HepG2 (cell line): ENCODE measurements around the gene BCAS4. TPM values are rescaled to one million over a fixed set of nuclear protein-coding genes. Genes with fewer than 3 reads are reported as not detected.

Experiments used
- ATAC-seq: fragments of 200-7000 bp; cut with Tn5 transposase; 3 replicates; pipeline ENCODE4 v1.9.1; 2020; ENCODE audit warnings: mild to moderate bottlenecking, moderate library complexity
- BruUV-seq: library from RNA; stranded (reverse); fragments of 400-500 nt; replicated peaks from 2 replicates; lab custom pipeline; 2021; lab: Mats Ljungman, UMichigan
- CTCF ChIA-PET: fragments of 300-600 bp; formaldehyde crosslinking; extraction: SDS; loops from one replicate; lab custom pipeline; 2021; ENCODE audit warnings: low total read pairs, inconsistent platforms, low intra/inter-chr PET ratio; lab: Yijun Ruan, JAX
- POLR2A ChIA-PET: fragments of 350-600 bp; sonication (Branson Sonifier 250); formaldehyde crosslinking; loops from one replicate; lab custom pipeline; 2020; ENCODE audit warnings: antibody characterized with exemption, inconsistent platforms; lab: Yijun Ruan, JAX
- DNase-seq: peaks from one replicate; pipeline ENCODE4 v3.0.0-alpha.2; 2015; ENCODE audit warnings: low spot score
- FAIRE-seq: peaks from 3 replicates; lab custom pipeline; 2011; peaks lifted over from hg19 to GRCh38; lab: Jason Lieb, UNC
- H2AFZ ChIP-seq: one replicate; pipeline ENCODE4 v1.6.1; 2011; ENCODE audit warnings: low read length, inconsistent platforms
- H3K27ac ChIP-seq: fragments of 300-600 bp; 3 replicates; pipeline ENCODE4 v1.8.0; 2011; ENCODE audit warnings: mixed run types, mild to moderate bottlenecking, mixed read lengths, low read length, inconsistent platforms; ENCODE audit not compliant: insufficient read depth; ENCODE audit errors: extremely low read length
- H3K27me3 ChIP-seq, 2 experiments: fragments of 200-600 bp in 1 of 2; 2 replicates in 1 of 2; 3 replicates in 1 of 2; pipeline versions ENCODE4 v1.6.0 to v1.8.0; 2011; ENCODE audit warnings: low read length in 2 of 2, mild to moderate bottlenecking in 2 of 2, moderate library complexity in 2 of 2, inconsistent platforms in 1 of 2; ENCODE audit not compliant: insufficient read depth in 2 of 2, control insufficient read depth in 1 of 2
- H3K36me3 ChIP-seq, 2 experiments: fragments of 200-600 bp in 1 of 2; replicated peaks in 1 of 2; 2 replicates in 1 of 2; 3 replicates in 1 of 2; pipeline versions ENCODE4 v1.5.1 to v1.8.0; 2011; ENCODE audit warnings: low read length in 2 of 2, inconsistent platforms in 1 of 2; ENCODE audit not compliant: insufficient read depth in 2 of 2, control insufficient read depth in 1 of 2
- H3K4me1 ChIP-seq: 2 replicates; pipeline ENCODE4 v1.5.1; 2012; ENCODE audit warnings: low read length, inconsistent platforms; ENCODE audit not compliant: insufficient read depth
- H3K4me2 ChIP-seq: 2 replicates; pipeline ENCODE4 v1.6.0; 2011; ENCODE audit warnings: low read depth, low read length, inconsistent platforms
- H3K4me3 ChIP-seq, 3 experiments: fragments of 200-600 bp in 1 of 3; sonication (generic), shearing (Covaris generic) in 1 of 3; replicated peaks in 1 of 3; 2 replicates each; pipeline ENCODE4 v1.5.1; 2011 to 2016; ENCODE audit warnings: low read length in 3 of 3, inconsistent platforms in 2 of 3, low read depth in 2 of 3, mild to moderate bottlenecking in 2 of 3, control low read depth in 1 of 3, mixed read lengths in 1 of 3; ENCODE audit not compliant: insufficient read depth in 1 of 3
- H3K79me2 ChIP-seq: one replicate; pipeline ENCODE4 v1.6.1; 2011; ENCODE audit warnings: low read length, inconsistent platforms; ENCODE audit not compliant: insufficient read depth
- H3K9ac ChIP-seq: 2 replicates; pipeline ENCODE4 v1.6.0; 2011; ENCODE audit warnings: mild to moderate bottlenecking, low read depth, low read length, inconsistent platforms; ENCODE audit not compliant: insufficient read depth
- H3K9me3 ChIP-seq: 2 replicates; pipeline ENCODE4 v1.5.1; 2012; ENCODE audit warnings: mild to moderate bottlenecking, low read length
- H4K20me1 ChIP-seq: 2 replicates; pipeline ENCODE4 v1.6.0; 2011; ENCODE audit warnings: inconsistent platforms, mild to moderate bottlenecking, low read length, moderate library complexity; ENCODE audit not compliant: insufficient read depth
- ATF3 ChIP-seq: sonication (generic); formaldehyde crosslinking; IDR thresholded peaks from 2 replicates; pipeline ENCODE4 v1.4.0; 2020; ENCODE audit warnings: missing genetic modification reagents
- ELF1 ChIP-seq: sonication (generic); formaldehyde crosslinking; IDR thresholded peaks from 2 replicates; pipeline ENCODE4 v1.4.0; 2020; ENCODE audit warnings: missing genetic modification reagents
- HNRNPL ChIP-seq: fragments of 200-400 bp; formaldehyde crosslinking; IDR thresholded peaks from 2 replicates; pipeline ENCODE4 v1.6.1; 2017; ENCODE audit warnings: mild to moderate bottlenecking, low read depth, low read length
- IKZF4 ChIP-seq: sonication (generic); formaldehyde crosslinking; IDR thresholded peaks from 2 replicates; pipeline ENCODE4 v1.5.1; 2020; ENCODE audit warnings: borderline replicate concordance, mild to moderate bottlenecking, low read depth, missing genetic modification reagents; ENCODE audit errors: not compliant biosample characterization
- TCF7 ChIP-seq: sonication (generic); IDR thresholded peaks from 2 replicates; pipeline ENCODE4 v1.6.1; 2016; ENCODE audit warnings: antibody characterized with exemption, low read depth
- UBTF ChIP-seq: sonication (generic); formaldehyde crosslinking; IDR thresholded peaks from 2 replicates; pipeline ENCODE4 v1.4.0; 2020; ENCODE audit warnings: mild to moderate bottlenecking, missing genetic modification reagents
- ZBTB8A ChIP-seq: sonication (generic); formaldehyde crosslinking; IDR thresholded peaks from 2 replicates; pipeline ENCODE4 v1.4.0; 2020; ENCODE audit warnings: mild to moderate bottlenecking, low read depth, missing genetic modification reagents, borderline replicate concordance
- ZKSCAN1 ChIP-seq: fragments of 150-350 bp; IDR thresholded peaks from 2 replicates; pipeline ENCODE4 v1.6.1; 2014; ENCODE audit warnings: low read length
- ZNF512 ChIP-seq: sonication (generic); formaldehyde crosslinking; IDR thresholded peaks from 2 replicates; pipeline ENCODE4 v1.4.0; 2020; ENCODE audit warnings: mild to moderate bottlenecking, missing genetic modification reagents
- ZNF589 ChIP-seq: sonication (generic); formaldehyde crosslinking; conservative IDR thresholded peaks from 2 replicates; pipeline ENCODE4 v1.8.0; 2022; ENCODE audit warnings: mild to moderate bottlenecking, moderate library complexity, missing genetic modification reagents
- ZNF605 ChIP-seq: sonication (generic); formaldehyde crosslinking; IDR thresholded peaks from 2 replicates; pipeline ENCODE4 v1.8.0; 2022; ENCODE audit warnings: mild to moderate bottlenecking, missing genetic modification reagents
- WGBS: methylation state at CpG from one replicate; pipeline ENCODE4 v1.1.6; 2017; ENCODE audit warnings: low lambda C conversion rate; 5-methylcytosine and 5-hydroxymethylcytosine counted together
- in situ Hi-C: cut with HindIII; loops from 2 replicates; pipeline ENCODE4 v1.10.0; 2017; ENCODE audit warnings: low pct_unique_long_range_greater_than_20kb; ENCODE audit not compliant: extremely low pct_ligation_motif_present
- intact Hi-C: fragments of 100-400 bp; cut with micrococcal nuclease; formaldehyde crosslinking; loops from one replicate; pipeline ENCODE4 v1.10.0; 2022; ENCODE audit not compliant: unreplicated experiment
- polyA plus RNA-seq, 8 experiments: library from polyadenylated mRNA; depleted of rRNA in 3 of 8; stranded (reverse) in 7 of 8; unstranded in 1 of 8; fragments of >200 nt; fragmentation: Illumina TruSeq in 4 of 8; extraction: Trizol in 4 of 8; gene quantifications; 2 replicates each; pipeline versions ENCODE4 v1.2.1 to v1.2.3, GENCODE V29; 2011 to 2016; ENCODE audit warnings: low read depth in 4 of 8, missing spikeins in 1 of 8, mixed read lengths in 1 of 8; ENCODE audit not compliant: insufficient read depth in 1 of 8
- total RNA-seq, 5 experiments: library from RNA; depleted of rRNA; stranded (reverse); fragments of >200 nt; fragmentation: Illumina TruSeq; extraction: Trizol; gene quantifications; 2 replicates each; pipeline ENCODE4 v1.2.3, GENCODE V29; 2016; ENCODE audit warnings: low read depth in 1 of 5
- TF ChIP-seq, protein P1 (sequence below): IDR thresholded peaks from 2 replicates; pipeline ENCODE4 v1.6.1; 2016; ENCODE audit warnings: low read depth, control low read depth

The BCAS4 gene
- total and polyA plus RNA-seq, 2 of the 13 experiments (the other 11 are each of a cell fraction or from before 2014, with no cell fraction given): 7.2 to 8.0 TPM

GRCh38 chr20:50855498-50856474 lies 60.9 kb downstream of the BCAS4 start (continued):
- no peak for TF ChIP-seq ZBTB8A
- no peak for TF ChIP-seq TCF7
- no peak for TF ChIP-seq ZNF512 (CRISPR knock-in tag)
- peak; percentile 25; the same call in 1 of the 2 replicates for TF ChIP-seq ELF1 (CRISPR knock-in tag)
- TF ChIP-seq, all 625 proteins: peak for 140

DNA sequence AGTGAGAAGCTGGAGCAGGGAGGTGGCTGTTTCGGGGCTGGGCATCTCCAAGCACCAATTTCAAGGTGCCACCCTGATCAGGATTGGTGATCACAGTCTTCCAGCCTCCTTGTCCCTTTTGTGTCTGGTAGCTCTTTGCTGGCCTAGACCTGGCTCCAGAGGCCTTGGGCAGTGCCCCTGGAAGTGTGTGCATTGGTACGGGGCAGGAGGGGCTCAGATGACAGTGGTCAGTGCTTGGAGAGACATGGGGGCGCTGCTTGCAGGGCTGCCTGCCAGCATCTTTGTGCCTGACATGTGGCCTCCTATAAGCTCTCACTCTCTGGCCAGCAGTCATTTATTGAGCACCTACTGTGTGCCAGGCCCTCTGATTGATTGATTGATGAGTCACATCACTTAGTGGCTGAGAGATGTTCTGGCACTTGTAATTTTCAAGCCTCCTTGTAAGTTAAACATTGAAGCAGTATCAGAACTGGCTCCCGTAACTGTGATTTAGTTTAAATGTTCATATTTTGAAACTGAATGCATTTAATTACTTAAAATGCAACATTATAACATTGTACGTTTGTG lies 61.7 kb downstream of the BCAS4 start:
- Histone ChIP-seq H2AFZ (no peak overlapping the region), H3K4me3 (peak overlapping the region in 1 of 3 experiments; percentile 39; a peak in 1 of 6 replicates), H3K36me3 (no peaks in the 10 kb centered on the region), H4K20me1 (no peaks in the 10 kb centered on the region; the same call in 1 of the 2 replicates), H3K27me3 (no peaks in the 10 kb centered on the region; a peak in 1 of 5 replicates), H3K79me2 (no peaks in the 10 kb centered on the region), H3K9me3 (no peaks in the 10 kb centered on the region), H3K9ac (no peak overlapping the region), H3K4me1 (peaks cover 41% of the 10 kb centered on the region), H3K4me2 (peak overlapping the region; percentile 61), H3K27ac (no peak overlapping the region)
- ATAC-seq (peak; percentile 61), DNase-seq (no peak), FAIRE-seq (peak; percentile 48)
- in situ Hi-C loops: no loop called here
- 27% methylated on average over 5 of the region's 5 CpGs for WGBS
- no TSS peak for BruUV-seq
- ChIA-PET CTCF (no interaction called here), POLR2A (interaction anchor here (0.6 to 1.4 kb wide), 6 partner anchors 9 to 102 kb away, joined by 3 to 7 read pairs (median 4); partner anchors contain the start of genes DPM1 and MOCS3)
- intact Hi-C loops: loop anchor here (2.0 to 5.0 kb wide), 2 partner anchors 38 to 71 kb away; no protein-coding TSS in a partner anchor
- peak; percentile 88 for TF ChIP-seq ZKSCAN1
- TF ChIP-seq ZNF589: peak; percentile 47; the same call in 1 of the 2 replicates
- TF ChIP-seq, protein P1, sequence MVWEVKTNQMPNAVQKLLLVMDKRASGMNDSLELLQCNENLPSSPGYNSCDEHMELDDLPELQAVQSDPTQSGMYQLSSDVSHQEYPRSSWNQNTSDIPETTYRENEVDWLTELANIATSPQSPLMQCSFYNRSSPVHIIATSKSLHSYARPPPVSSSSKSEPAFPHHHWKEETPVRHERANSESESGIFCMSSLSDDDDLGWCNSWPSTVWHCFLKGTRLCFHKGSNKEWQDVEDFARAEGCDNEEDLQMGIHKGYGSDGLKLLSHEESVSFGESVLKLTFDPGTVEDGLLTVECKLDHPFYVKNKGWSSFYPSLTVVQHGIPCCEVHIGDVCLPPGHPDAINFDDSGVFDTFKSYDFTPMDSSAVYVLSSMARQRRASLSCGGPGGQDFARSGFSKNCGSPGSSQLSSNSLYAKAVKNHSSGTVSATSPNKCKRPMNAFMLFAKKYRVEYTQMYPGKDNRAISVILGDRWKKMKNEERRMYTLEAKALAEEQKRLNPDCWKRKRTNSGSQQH (CRISPR knock-in tag): peak; percentile 10; the same call in 1 of the 2 replicates
- peak; percentile 9; the same call in 1 of the 2 replicates for TF ChIP-seq UBTF (CRISPR knock-in tag)
- 0 out of 2 replicates have a peak, but pooled peaks have one; percentile 17 for TF ChIP-seq ZNF605 (CRISPR knock-in tag)
- 0 out of 2 replicates have a peak, but pooled peaks have one; percentile 65 for TF ChIP-seq HNRNPL
- peak; percentile 3 for TF ChIP-seq IKZF4 (CRISPR knock-in tag)
- TF ChIP-seq ATF3 (CRISPR knock-in tag): no peak
